CD8-positive, alpha-beta memory T cell (primary cell): ENCODE data around the gene HPGDS. TPM values are rescaled to one million over a fixed set of nuclear protein-coding genes. Genes with fewer than 3 reads are reported as not detected.

ENCODE experiments used
- CTCF ChIA-PET: fragments of 350-600 bp; sonication (Branson Sonifier 250); formaldehyde crosslinking; loops from one replicate; lab custom pipeline; 2021; ENCODE audit warnings: antibody characterized with exemption; lab: Charles Lee
- POLR2A ChIA-PET: fragments of 350-600 bp; sonication (Branson Sonifier 250); formaldehyde crosslinking; loops from one replicate; lab custom pipeline; 2021; ENCODE audit warnings: antibody characterized with exemption; lab: Charles Lee
- DNase-seq, 5 donors: peaks; one replicate each; pipeline versions ENCODE4 v3.0.0 to v3.0.0-alpha.2; 2020 to 2022; ENCODE audit warnings: mixed read lengths in 1 of 5
- H3K27ac ChIP-seq: one replicate; pipeline ENCODE4 v1.7.0; 2013; ENCODE audit warnings: low read depth, mild to moderate bottlenecking, low read length, moderate library complexity
- H3K27me3 ChIP-seq: 2 replicates; pipeline ENCODE4 v1.7.0; 2013; ENCODE audit warnings: low read length, mild to moderate bottlenecking; ENCODE audit not compliant: insufficient read depth, poor library complexity, severe bottlenecking
- H3K36me3 ChIP-seq: 2 replicates; pipeline ENCODE4 v1.7.0; 2013; ENCODE audit warnings: mild to moderate bottlenecking, low read length, moderate library complexity; ENCODE audit not compliant: insufficient read depth
- H3K4me1 ChIP-seq: 2 replicates; pipeline ENCODE4 v1.7.0; 2013; ENCODE audit warnings: mild to moderate bottlenecking, low read length, moderate library complexity; ENCODE audit not compliant: insufficient read depth
- H3K4me3 ChIP-seq: 2 replicates; pipeline ENCODE4 v1.7.0; 2013; ENCODE audit warnings: mild to moderate bottlenecking, low read length
- H3K9me3 ChIP-seq: 2 replicates; pipeline ENCODE4 v1.7.0; 2013; ENCODE audit warnings: mild to moderate bottlenecking, low read length
- H3K27ac Mint-ChIP-seq, 8 donors: one replicate each; pipeline ENCODE4 v1.8.0; 2020 to 2021; ENCODE audit warnings: mixed read lengths in 8 of 8, mild to moderate bottlenecking in 6 of 8, inconsistent platforms in 3 of 8, moderate library complexity in 3 of 8
- H3K27me3 Mint-ChIP-seq, 2 donors: one replicate each; pipeline ENCODE4 v1.8.0; 2020 to 2021; ENCODE audit warnings: mixed read lengths in 2 of 2, mild to moderate bottlenecking in 1 of 2, moderate library complexity in 1 of 2
- H3K36me3 Mint-ChIP-seq, 3 donors: one replicate each; pipeline ENCODE4 v1.8.0; 2020 to 2021; ENCODE audit warnings: mixed read lengths in 3 of 3, inconsistent platforms in 1 of 3, mild to moderate bottlenecking in 1 of 3
- H3K4me1 Mint-ChIP-seq, 3 donors: one replicate each; pipeline ENCODE4 v1.8.0; 2020 to 2021; ENCODE audit warnings: mixed read lengths in 3 of 3, inconsistent platforms in 1 of 3, mild to moderate bottlenecking in 1 of 3
- H3K4me3 Mint-ChIP-seq, 7 donors: one replicate each; pipeline ENCODE4 v1.8.0; 2020 to 2021; ENCODE audit warnings: mixed read lengths in 7 of 7, mild to moderate bottlenecking in 6 of 7, moderate library complexity in 4 of 7, inconsistent platforms in 2 of 7
- H3K9me3 Mint-ChIP-seq, 5 donors: one replicate each; pipeline ENCODE4 v1.8.0; 2020 to 2022; ENCODE audit warnings: mixed read lengths in 5 of 5, mild to moderate bottlenecking in 3 of 5, moderate library complexity in 2 of 5, inconsistent platforms in 1 of 5
- polyA plus RNA-seq: library from polyadenylated mRNA; unstranded; fragments of 300-500 nt; fragmentation: Illumina TruSeq; gene quantifications from one replicate; pipeline ENCODE4 v1.2.3, GENCODE V29; 2021
- total RNA-seq, 2 experiments: library from RNA; stranded (reverse); gene quantifications; one replicate each; pipeline ENCODE4 v1.2.3, GENCODE V29; 2021

Gene HPGDS
- total and polyA plus RNA-seq, 3 experiments from 2014 or later = 0.18 to 0.57 TPM; not detected in 1

GRCh38 chr4:94256828-94257227, 85.8 kb downstream of the HPGDS start:
- Mint-ChIP-seq H3K27me3 (no peaks in the 10 kb centered on the region), H3K27ac (peak overlapping the region in 1 of 8 donors; percentile 32), H3K4me1 (peaks cover under 1 to 8% (median 5%) of the 10 kb centered on the region in 3 donors), H3K9me3 (no peaks in the 10 kb centered on the region), H3K4me3 (no peak overlapping the region), H3K36me3 (peaks cover under 1 to 53% (median 12%) of the 10 kb centered on the region in 3 donors)
- Histone ChIP-seq H3K36me3 (no peaks in the 10 kb centered on the region), H3K4me3 (no peak overlapping the region), H3K27ac (no peak overlapping the region), H3K4me1 (no peaks in the 10 kb centered on the region), H3K27me3 (no peaks in the 10 kb centered on the region), H3K9me3 (no peaks in the 10 kb centered on the region)
- ChIA-PET POLR2A (no interaction called here), CTCF (no interaction called here)
- no peak for DNase-seq

GRCh38 chr4:94256144-94256783, 86.4 kb downstream of the HPGDS start:
- no peaks in the 10 kb centered on the region for H3K36me3 ChIP-seq
- H3K27ac Mint-ChIP-seq = no peak overlapping the region
- H3K4me1 ChIP-seq = no peaks in the 10 kb centered on the region
- no peak for DNase-seq
- peaks cover 0 to 7% (median 5%) of the 10 kb centered on the region in 3 donors for H3K4me1 Mint-ChIP-seq
- H3K4me3 Mint-ChIP-seq = no peak overlapping the region
- no peaks in the 10 kb centered on the region for H3K9me3 Mint-ChIP-seq
- H3K9me3 ChIP-seq = no peaks in the 10 kb centered on the region
- no peaks in the 10 kb centered on the region for H3K27me3 Mint-ChIP-seq
- ChIA-PET CTCF (no interaction called here), POLR2A (no interaction called here)
- no peak overlapping the region for H3K27ac ChIP-seq
- no peak overlapping the region for H3K4me3 ChIP-seq
- peaks cover 0 to 56% (median 12%) of the 10 kb centered on the region in 3 donors for H3K36me3 Mint-ChIP-seq
- no peaks in the 10 kb centered on the region for H3K27me3 ChIP-seq

GRCh38 chr4:94253036-94253435, 89.6 kb downstream of the HPGDS start:
- no peak overlapping the region for H3K27ac ChIP-seq
- no peaks in the 10 kb centered on the region for H3K27me3 Mint-ChIP-seq
- no peaks in the 10 kb centered on the region for H3K9me3 ChIP-seq
- no peak overlapping the region for H3K4me3 Mint-ChIP-seq
- ChIA-PET POLR2A (no interaction called here), CTCF (no interaction called here)
- H3K4me1 Mint-ChIP-seq = peaks cover 0 to 5% (median 0%) of the 10 kb centered on the region in 3 donors
- no peaks in the 10 kb centered on the region for H3K36me3 ChIP-seq
- H3K9me3 Mint-ChIP-seq = no peaks in the 10 kb centered on the region
- H3K27me3 ChIP-seq = no peaks in the 10 kb centered on the region
- no peak overlapping the region for H3K27ac Mint-ChIP-seq
- no peak for DNase-seq
- peaks cover 0 to 65% (median 17%) of the 10 kb centered on the region in 3 donors for H3K36me3 Mint-ChIP-seq
- H3K4me3 ChIP-seq = no peak overlapping the region
- no peaks in the 10 kb centered on the region for H3K4me1 ChIP-seq

GRCh38 chr4:94251094-94251493, 91.5 kb downstream of the HPGDS start:
- H3K4me1 Mint-ChIP-seq = peaks cover 0 to 5% (median 0%) of the 10 kb centered on the region in 3 donors
- peak overlapping the region in 1 of 8 donors; percentile 2 for H3K27ac Mint-ChIP-seq

More at GRCh38 chr4:94251094-94251493, 91.5 kb downstream of the HPGDS start:
- H3K4me3 Mint-ChIP-seq = no peak overlapping the region
- POLR2A ChIA-PET = no interaction called here
- CTCF ChIA-PET = no interaction called here
- Histone ChIP-seq H3K27ac (no peak overlapping the region), H3K4me3 (no peak overlapping the region), H3K9me3 (no peaks in the 10 kb centered on the region), H3K27me3 (no peaks in the 10 kb centered on the region), H3K4me1 (no peaks in the 10 kb centered on the region), H3K36me3 (no peaks in the 10 kb centered on the region)
- H3K27me3 Mint-ChIP-seq = no peaks in the 10 kb centered on the region
- no peak for DNase-seq
- peaks cover 0 to 68% (median 17%) of the 10 kb centered on the region in 3 donors for H3K36me3 Mint-ChIP-seq
- no peaks in the 10 kb centered on the region for H3K9me3 Mint-ChIP-seq

Other genes with a start within 250 kb of the HPGDS start
- 10 to 100 TPM; 37.2 TPM for gene SMARCAD1, start 135.0 kb downstream of the HPGDS start, total RNA-seq
- 11.3 TPM for gene SMARCAD1, start 135.0 kb downstream of the HPGDS start, polyA plus RNA-seq
- gene PDLIM5, start 109.1 kb upstream of the HPGDS start, total RNA-seq = 10 to 100 TPM; 27.0 to 27.4 TPM
- 50.2 TPM for gene PDLIM5, start 109.1 kb upstream of the HPGDS start, polyA plus RNA-seq